OCI-LY1 (cell line): ENCODE results near the gene PLXNA1.

ENCODE experiments used
- H2AFZ ChIP-seq: fragments of 200-600 bp; sonication (generic), shearing (Covaris generic); 2 replicates; pipeline ENCODE4 v1.6.0; 2014; ENCODE audit warnings: antibody characterized with exemption, mild to moderate bottlenecking, low read length
- H3F3A ChIP-seq: fragments of 200-600 bp; sonication (generic), shearing (Covaris generic); 2 replicates; pipeline ENCODE4 v1.6.0; 2014; ENCODE audit warnings: mild to moderate bottlenecking, antibody characterized with exemption, low read length, moderate library complexity; ENCODE audit not compliant: insufficient read depth
- H3K27ac ChIP-seq: fragments of 200-600 bp; sonication (generic); 2 replicates; pipeline ENCODE4 v1.5.1; 2014; ENCODE audit warnings: low read length, mixed run types, mild to moderate bottlenecking, low read depth; ENCODE audit not compliant: poor library complexity, severe bottlenecking
- H3K27me3 ChIP-seq: fragments of 200-600 bp; sonication (generic); 2 replicates; pipeline ENCODE4 v1.6.0; 2014; ENCODE audit warnings: antibody characterized with exemption, mild to moderate bottlenecking, low read length, moderate library complexity; ENCODE audit not compliant: insufficient read depth
- H3K36me3 ChIP-seq: fragments of 200-600 bp; sonication (generic); 2 replicates; pipeline ENCODE4 v1.6.1; 2014; ENCODE audit warnings: mild to moderate bottlenecking, antibody characterized with exemption, low read length, moderate library complexity, mixed read lengths; ENCODE audit not compliant: insufficient read depth
- H3K4me1 ChIP-seq: fragments of 200-600 bp; sonication (generic); 2 replicates; pipeline ENCODE4 v1.5.1; 2014; ENCODE audit warnings: mild to moderate bottlenecking, low read length, moderate library complexity; ENCODE audit not compliant: insufficient read depth, severe bottlenecking
- H3K4me2 ChIP-seq: fragments of 200-600 bp; sonication (generic), shearing (Covaris generic); 2 replicates; pipeline ENCODE4 v1.6.1; 2014; ENCODE audit warnings: low read length
- H3K4me3 ChIP-seq: fragments of 200-600 bp; sonication (generic); 2 replicates; pipeline ENCODE4 v1.5.1; 2014; ENCODE audit warnings: low read length, low read depth, mild to moderate bottlenecking, mixed read lengths; ENCODE audit not compliant: poor library complexity, severe bottlenecking
- H3K79me2 ChIP-seq: fragments of 200-600 bp; shearing (Covaris generic); 2 replicates; pipeline ENCODE4 v1.6.1; 2016; ENCODE audit warnings: mixed run types, low read length, mixed read lengths; ENCODE audit not compliant: insufficient read depth
- H3K9ac ChIP-seq: fragments of 200-600 bp; sonication (generic), shearing (Covaris generic); 2 replicates; pipeline ENCODE4 v1.6.1; 2014; ENCODE audit warnings: mild to moderate bottlenecking, low read length, mixed read lengths
- H3K9me2 ChIP-seq: fragments of 200-600 bp; sonication (generic), shearing (Covaris generic); 2 replicates; pipeline ENCODE4 v1.6.1; 2014; ENCODE audit warnings: low read depth, mild to moderate bottlenecking, low read length, mixed read lengths
- H3K9me3 ChIP-seq: fragments of 200-600 bp; shearing (Covaris generic); 2 replicates; pipeline ENCODE4 v1.6.1; 2014; ENCODE audit warnings: low read length, mixed read lengths
- H4K20me1 ChIP-seq: fragments of 200-600 bp; sonication (generic), shearing (Covaris generic); 2 replicates; pipeline ENCODE4 v1.6.0; 2016; ENCODE audit warnings: mild to moderate bottlenecking, low read length; ENCODE audit not compliant: insufficient read depth
- CTCF ChIP-seq: fragments of 200-600 bp; sonication (generic), shearing (Covaris generic); IDR thresholded peaks from 2 replicates; pipeline ENCODE4 v1.5.1; 2017; ENCODE audit warnings: mild to moderate bottlenecking, antibody characterized with exemption, low read length, moderate library complexity, mixed read lengths
- EZH2 ChIP-seq: fragments of 200-600 bp; sonication (generic), shearing (Covaris generic); IDR thresholded peaks from 2 replicates; pipeline ENCODE4 v1.8.0; 2017; ENCODE audit warnings: borderline replicate concordance, mixed run types, mild to moderate bottlenecking, antibody characterized with exemption, low read length, moderate library complexity, mixed read lengths

PLXNA1 gene

GRCh38 chr3:127026661-127027060 lies 43.7 kb downstream of the PLXNA1 start:
- Histone ChIP-seq H3K4me2 (no peak overlapping the region), H2AFZ (no peak overlapping the region), H4K20me1 (no peaks in the 10 kb centered on the region), H3K4me3 (no peak overlapping the region), H3K79me2 (no peaks in the 10 kb centered on the region), H3K4me1 (no peaks in the 10 kb centered on the region), H3K9me3 (no peaks in the 10 kb centered on the region), H3K9ac (no peak overlapping the region), H3K27ac (no peak overlapping the region), H3K27me3 (no peaks in the 10 kb centered on the region), H3K9me2 (no peaks in the 10 kb centered on the region), H3F3A (no peaks in the 10 kb centered on the region), H3K36me3 (no peaks in the 10 kb centered on the region)
- no peak for TF ChIP-seq CTCF
- no peak for TF ChIP-seq EZH2

- Histone ChIP-seq H3K9ac (no peak overlapping the region), H3K4me3 (no peak overlapping the region), H4K20me1 (no peaks in the 10 kb centered on the region), H3K79me2 (no peaks in the 10 kb centered on the region), H3K27me3 (no peaks in the 10 kb centered on the region), H3K9me3 (no peaks in the 10 kb centered on the region), H3K4me2 (no peak overlapping the region), H3K4me1 (no peaks in the 10 kb centered on the region), H3K9me2 (no peaks in the 10 kb centered on the region), H3K36me3 (no peaks in the 10 kb centered on the region), H3F3A (no peaks in the 10 kb centered on the region), H2AFZ (no peak overlapping the region), H3K27ac (no peak overlapping the region)
- TF ChIP-seq EZH2 (no peak), CTCF (no peak)
These were observed 44.3 kb downstream of the PLXNA1 start for GRCh38 chr3:127027061-127027735.

GRCh38 chr3:127027811-127028548 lies 45.1 kb downstream of the PLXNA1 start:
- Histone ChIP-seq H4K20me1 (no peaks in the 10 kb centered on the region), H3K9me2 (no peaks in the 10 kb centered on the region), H3K79me2 (no peaks in the 10 kb centered on the region), H3K27ac (no peak overlapping the region), H3K4me3 (no peak overlapping the region), H3K27me3 (no peaks in the 10 kb centered on the region), H2AFZ (no peak overlapping the region), H3K4me2 (no peak overlapping the region), H3K9ac (no peak overlapping the region), H3K36me3 (no peaks in the 10 kb centered on the region), H3F3A (no peaks in the 10 kb centered on the region), H3K4me1 (no peaks in the 10 kb centered on the region), H3K9me3 (no peaks in the 10 kb centered on the region)
- TF ChIP-seq EZH2 = no peak
- TF ChIP-seq CTCF = no peak
